NB4 (cell line): Measurements from ENCODE around the gene KCNC1.

Experiments
- CTCF ChIP-seq: IDR thresholded peaks from one replicate; pipeline ENCODE4 v1.5.1; 2012; ENCODE audit warnings: low read depth, low read length
- MYC ChIP-seq: IDR thresholded peaks from 2 replicates; pipeline ENCODE4 v1.6.1; 2011; ENCODE audit warnings: low read depth, low read length
- POLR2A ChIP-seq: IDR thresholded peaks from 2 replicates; pipeline ENCODE4 v1.6.1; 2011; ENCODE audit warnings: mild to moderate bottlenecking; ENCODE audit not compliant: insufficient read length; ENCODE audit errors: extremely low read depth

- TF ChIP-seq CTCF (no peak), POLR2A (no peak), MYC (no peak)
These were observed 78.2 kb downstream of the KCNC1 start for GRCh38 chr11:17812865-17813187.
